Adrenal gland (tissue), 5 donors: ENCODE measurements around the gene MTMR10.

ENCODE experiments used
- CTCF ChIP-seq, 6 experiments: fragments of 450-650 bp in 4 of 6; fragments of 200-600 bp in 2 of 6; sonication (generic) in 1 of 6; IDR thresholded peaks; 1 replicate in 5 of 6; 2 replicates in 1 of 6; pipeline versions ENCODE4 v1.5.1 to v1.8.0; 2016 to 2021; ENCODE audit warnings: antibody characterized with exemption in 6 of 6, mild to moderate bottlenecking in 2 of 6, moderate library complexity in 1 of 6
- POLR2A ChIP-seq, 2 donors: fragments of 450-650 bp; IDR thresholded peaks; one replicate each; pipeline ENCODE4 v1.6.1; 2017; ENCODE audit warnings: antibody characterized with exemption in 2 of 2, mild to moderate bottlenecking in 2 of 2, moderate library complexity in 1 of 2
- donor health status: DM: no; HTN: no; CAD: no.

GRCh38 chr15:30954674-30955073 is 36.8 kb downstream of the MTMR10 start:
- TF ChIP-seq POLR2A (IDR thresholded peaks at IDR 0.05) (no peak), CTCF (IDR thresholded peaks at IDR 0.05) (no peak)
